Skeletal muscle satellite cell (primary cell): Measurements from ENCODE around the gene DMD.

Experiments
- H3K27me3 ChIP-seq: 2 replicates; pipeline ENCODE4 v1.7.0; 2013; ENCODE audit warnings: low read length; ENCODE audit not compliant: control insufficient read depth, insufficient read depth
- H3K36me3 ChIP-seq: 2 replicates; pipeline ENCODE4 v1.7.0; 2013; ENCODE audit warnings: mild to moderate bottlenecking, control low read depth, low read length; ENCODE audit not compliant: insufficient read depth
- H3K4me1 ChIP-seq: 2 replicates; pipeline ENCODE4 v1.7.0; 2013; ENCODE audit warnings: low read length; ENCODE audit not compliant: control insufficient read depth, insufficient read depth
- H3K4me2 ChIP-seq: 2 replicates; pipeline ENCODE4 v1.7.0; 2013; ENCODE audit warnings: mild to moderate bottlenecking, low read length
- H3K4me3 ChIP-seq: 2 replicates; pipeline ENCODE4 v1.7.0; 2013; ENCODE audit warnings: low read length
- H3K9ac ChIP-seq: 2 replicates; pipeline ENCODE4 v1.7.0; 2013; ENCODE audit warnings: mild to moderate bottlenecking, low read depth, low read length, moderate library complexity
- H3K9me3 ChIP-seq: replicated peaks from 2 replicates; pipeline ENCODE4 v1.7.0; 2013; ENCODE audit warnings: mild to moderate bottlenecking, control low read depth, low read length

The DMD gene

DNA sequence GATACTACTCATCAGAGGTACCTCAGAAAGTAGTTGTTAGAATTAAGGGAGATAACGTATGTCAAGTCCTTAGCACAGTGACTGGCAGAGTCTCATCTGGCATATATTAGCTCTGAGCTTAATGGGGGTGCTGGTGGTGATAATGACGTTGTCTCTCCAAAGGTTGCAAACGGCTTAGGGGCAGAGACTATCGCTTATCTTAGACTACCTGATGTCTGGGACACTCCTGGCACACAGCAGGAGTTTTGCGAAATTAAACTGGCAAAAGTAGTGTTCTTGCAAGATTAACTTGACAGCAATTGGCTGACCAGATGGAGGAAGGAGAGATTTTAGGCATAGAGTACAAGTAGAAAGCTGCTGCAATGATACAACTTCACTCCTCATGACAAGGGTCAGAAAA, 1839.4 kb downstream of the DMD start:
- Histone ChIP-seq H3K4me1 (no peaks in the 10 kb centered on the region), H3K9ac (no peak overlapping the region), H3K4me2 (no peak overlapping the region), H3K9me3 (no peaks in the 10 kb centered on the region), H3K36me3 (no peaks in the 10 kb centered on the region), H3K27me3 (no peaks in the 10 kb centered on the region), H3K4me3 (no peak overlapping the region)

DNA sequence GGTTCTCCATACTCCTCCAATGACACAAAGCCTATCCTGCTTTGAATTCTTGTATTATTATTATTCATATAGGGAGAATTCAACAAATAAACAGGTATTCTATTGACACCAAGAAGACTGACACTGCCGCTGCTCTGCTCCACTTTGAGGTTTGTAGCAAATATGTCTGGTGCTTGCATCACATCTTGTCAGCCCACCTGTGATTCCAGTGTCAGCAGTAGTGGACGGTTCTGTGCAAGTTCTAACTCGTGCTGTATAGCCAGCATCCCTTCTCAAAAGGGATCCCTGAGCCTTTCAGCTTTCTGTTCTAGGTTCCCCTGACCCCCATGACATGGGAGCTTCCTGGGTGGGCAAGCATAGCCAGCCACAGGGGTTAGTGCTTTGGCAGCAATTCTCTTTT, 1843.5 kb downstream of the DMD start:
- Histone ChIP-seq H3K4me3 (no peak overlapping the region), H3K27me3 (no peaks in the 10 kb centered on the region), H3K9ac (no peak overlapping the region), H3K9me3 (no peaks in the 10 kb centered on the region), H3K4me2 (no peak overlapping the region), H3K4me1 (no peaks in the 10 kb centered on the region), H3K36me3 (no peaks in the 10 kb centered on the region)

DNA sequence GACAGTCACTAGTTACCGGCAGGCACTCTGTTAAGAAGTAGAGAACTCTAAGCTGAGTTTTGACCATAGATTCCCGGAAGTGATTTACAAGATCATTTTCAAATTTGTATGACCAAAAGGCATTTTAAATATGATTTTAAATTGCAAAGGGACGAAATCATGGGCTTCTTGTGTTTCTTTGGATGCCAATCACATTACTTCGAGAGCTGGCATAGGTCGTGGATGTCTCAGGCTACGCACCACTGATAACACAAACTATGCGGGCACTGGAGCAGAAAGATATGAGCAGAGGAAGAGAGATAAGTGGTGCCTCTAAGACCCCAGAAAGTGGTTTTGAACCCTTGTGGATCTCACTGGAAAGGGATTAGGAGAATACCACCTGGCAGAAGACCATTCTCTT, 1845.3 kb downstream of the DMD start:
- Histone ChIP-seq H3K27me3 (no peaks in the 10 kb centered on the region), H3K4me2 (no peak overlapping the region), H3K4me1 (no peaks in the 10 kb centered on the region), H3K9me3 (no peaks in the 10 kb centered on the region), H3K4me3 (no peak overlapping the region), H3K9ac (no peak overlapping the region), H3K36me3 (no peaks in the 10 kb centered on the region)

DNA sequence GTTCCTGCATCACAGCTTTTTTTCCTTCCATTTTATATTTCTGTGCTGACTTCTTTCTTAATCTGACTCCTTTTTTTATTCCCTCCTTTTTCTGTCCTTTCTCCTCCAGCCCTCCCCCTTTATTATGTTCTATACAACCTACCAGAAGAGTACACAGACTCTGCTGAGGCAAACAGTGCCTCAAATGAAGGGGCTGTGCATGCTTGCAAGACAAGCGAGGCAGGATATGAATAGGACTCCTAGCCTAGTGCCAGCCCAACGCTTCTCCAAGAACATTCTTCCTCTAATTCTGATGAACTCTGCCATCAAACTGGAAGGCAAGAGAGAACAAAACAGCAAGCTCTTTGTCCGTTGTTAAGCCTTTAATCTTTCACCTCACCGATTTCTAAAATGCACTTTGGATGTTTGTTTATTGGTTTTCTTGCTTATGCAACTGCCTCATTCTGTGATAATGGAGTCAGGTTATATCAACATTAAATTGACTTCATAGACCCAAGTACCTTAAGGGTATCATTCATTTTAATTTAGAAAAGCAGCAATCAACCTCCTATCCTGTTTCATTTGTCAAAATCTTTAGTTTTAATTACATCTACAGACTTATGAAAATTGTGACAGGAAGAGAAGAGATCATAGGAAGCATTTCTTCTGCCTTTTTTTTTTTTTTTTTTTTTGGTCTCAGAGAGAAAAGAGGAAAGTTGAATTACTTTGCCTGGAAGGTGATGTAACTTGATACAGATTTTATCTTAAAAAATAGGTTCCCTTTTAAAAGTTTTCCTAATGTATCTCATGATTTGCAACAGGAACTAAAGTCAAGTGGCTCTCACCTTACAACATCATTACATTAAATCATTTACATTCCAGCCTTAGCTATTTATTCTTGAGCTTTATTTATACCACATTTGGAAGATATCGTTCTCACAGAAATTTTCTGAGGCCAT, 1854.8 kb downstream of the DMD start:
- Histone ChIP-seq H3K9ac (no peak overlapping the region), H3K36me3 (no peaks in the 10 kb centered on the region), H3K9me3 (no peaks in the 10 kb centered on the region), H3K4me1 (no peaks in the 10 kb centered on the region), H3K27me3 (no peaks in the 10 kb centered on the region), H3K4me2 (no peak overlapping the region), H3K4me3 (no peak overlapping the region)

DNA sequence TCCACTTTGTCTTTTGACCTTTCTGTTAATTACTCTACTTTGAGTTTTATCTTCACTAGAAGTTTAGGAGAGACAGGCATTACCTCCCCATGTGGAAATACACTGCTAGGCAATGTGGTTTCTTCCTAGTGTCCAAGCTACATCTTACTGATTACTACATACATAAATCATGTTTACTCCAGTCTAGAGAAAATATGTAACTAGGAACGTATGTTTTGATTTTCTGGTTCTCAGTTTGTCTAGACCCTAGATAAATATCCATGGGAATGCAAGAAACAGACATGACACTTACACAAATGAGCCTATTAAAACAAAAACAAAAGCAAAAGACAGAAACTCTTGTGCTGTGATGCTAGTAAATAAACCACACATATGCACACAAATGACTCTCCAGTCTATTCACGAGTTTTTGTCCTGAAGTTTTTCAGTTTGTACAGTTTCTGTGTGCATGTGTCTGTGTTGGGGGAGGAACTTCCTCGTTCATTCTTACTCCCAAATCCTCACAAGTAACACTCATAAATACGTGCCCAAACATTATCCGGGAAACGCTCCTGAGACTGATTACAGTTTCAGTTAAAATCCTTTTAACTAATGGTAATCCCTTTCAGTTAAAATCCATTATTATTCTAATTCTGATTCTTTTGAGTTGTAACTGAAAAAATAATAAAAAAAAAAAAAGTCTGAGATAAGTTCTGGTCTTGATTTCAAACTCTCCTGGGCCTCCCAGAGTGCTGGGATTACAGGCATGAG, 1856.0 kb downstream of the DMD start:
- H3K4me2 ChIP-seq = no peak overlapping the region
- no peaks in the 10 kb centered on the region for H3K36me3 ChIP-seq
- no peaks in the 10 kb centered on the region for H3K9me3 ChIP-seq
- no peaks in the 10 kb centered on the region for H3K27me3 ChIP-seq
- H3K4me3 ChIP-seq = no peak overlapping the region
- H3K4me1 ChIP-seq = no peaks in the 10 kb centered on the region
- no peak overlapping the region for H3K9ac ChIP-seq

DNA sequence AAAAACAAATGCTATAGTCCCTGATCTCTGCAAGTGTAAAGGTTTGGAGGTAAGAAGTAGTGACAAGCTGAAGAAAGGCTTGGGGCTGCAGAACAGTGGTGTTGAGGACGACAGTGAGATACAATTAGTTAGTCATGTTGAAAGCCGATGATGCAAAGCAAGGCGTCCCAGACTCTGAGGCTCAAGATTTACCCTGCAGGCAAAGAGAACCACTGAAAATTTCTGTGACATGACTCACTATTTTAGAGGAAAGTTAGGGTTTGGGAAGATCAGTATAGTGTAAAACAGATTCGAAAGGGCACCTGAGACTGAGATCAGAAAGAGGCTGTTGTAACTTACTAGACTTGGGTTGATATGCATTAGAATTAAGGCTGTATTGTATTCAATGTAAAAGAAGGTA, 1858.3 kb downstream of the DMD start:
- H3K4me2 ChIP-seq = no peak overlapping the region
- H3K9ac ChIP-seq = no peak overlapping the region

DNA sequence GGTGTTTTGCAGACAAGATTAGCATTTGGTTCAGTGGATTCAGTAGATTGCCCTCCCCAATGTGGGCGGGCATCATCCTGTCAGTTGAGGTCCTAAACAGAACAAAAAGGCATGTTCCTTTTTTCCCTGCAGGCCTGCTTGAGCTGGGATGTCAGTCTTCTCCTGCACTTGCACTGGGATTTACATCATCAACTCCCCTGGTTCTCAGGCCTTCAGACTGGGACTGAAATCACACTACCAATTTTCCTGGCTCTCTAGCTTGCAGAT, 1860.6 kb downstream of the DMD start:
- no peaks in the 10 kb centered on the region for H3K36me3 ChIP-seq
- H3K4me1 ChIP-seq = no peaks in the 10 kb centered on the region
- H3K4me3 ChIP-seq = no peak overlapping the region
- H3K4me2 ChIP-seq = no peak overlapping the region
- H3K27me3 ChIP-seq = no peaks in the 10 kb centered on the region
- H3K9ac ChIP-seq = no peak overlapping the region
- no peaks in the 10 kb centered on the region for H3K9me3 ChIP-seq

More for the DNA sequence above, 1858.3 kb downstream of the DMD start:
- Histone ChIP-seq H3K9me3 (no peaks in the 10 kb centered on the region), H3K36me3 (no peaks in the 10 kb centered on the region), H3K4me3 (no peak overlapping the region), H3K27me3 (no peaks in the 10 kb centered on the region), H3K4me1 (no peaks in the 10 kb centered on the region)

DNA sequence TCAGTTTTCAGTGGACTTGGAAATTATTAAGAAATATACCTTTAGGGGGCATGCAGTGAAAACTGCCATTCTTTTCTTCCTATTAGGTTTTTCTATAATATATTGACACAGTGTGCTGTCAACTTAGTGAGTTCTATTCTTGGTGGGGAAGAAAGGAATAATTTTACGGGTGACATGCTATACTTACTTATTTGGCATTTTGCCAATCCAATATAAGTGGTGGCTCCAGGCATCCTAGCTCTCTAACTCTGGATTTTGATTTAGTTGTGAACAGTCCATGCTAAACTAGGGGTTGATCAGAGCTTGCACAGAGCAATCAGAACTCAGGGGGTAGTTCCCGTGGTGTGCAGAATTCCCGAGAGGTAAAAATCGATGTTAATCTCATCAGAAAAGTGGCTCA, 1861.8 kb downstream of the DMD start:
- H3K4me1 ChIP-seq = no peaks in the 10 kb centered on the region
- H3K36me3 ChIP-seq = no peaks in the 10 kb centered on the region
- no peaks in the 10 kb centered on the region for H3K27me3 ChIP-seq
- H3K4me2 ChIP-seq = no peak overlapping the region
- H3K4me3 ChIP-seq = no peak overlapping the region
- no peak overlapping the region for H3K9ac ChIP-seq
- H3K9me3 ChIP-seq = no peaks in the 10 kb centered on the region

DNA sequence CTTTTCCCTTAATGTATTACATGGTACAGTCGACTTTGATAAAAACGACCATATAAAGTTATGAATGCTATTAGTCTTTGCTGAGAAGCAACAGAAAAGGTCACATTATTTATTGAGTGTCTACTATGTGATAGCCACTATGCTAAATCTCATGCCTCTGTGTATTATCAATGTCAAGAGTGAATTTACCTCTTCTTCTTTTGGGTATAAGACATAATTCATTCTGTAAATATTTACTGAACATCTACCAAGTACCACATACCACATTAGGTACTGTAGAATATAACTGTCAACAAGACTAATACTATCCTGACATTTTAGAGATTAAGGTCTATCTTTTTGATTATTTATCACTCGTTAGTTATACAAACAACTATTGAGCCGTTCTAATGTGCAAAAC, 1870.8 kb downstream of the DMD start:
- Histone ChIP-seq H3K9ac (no peak overlapping the region), H3K4me3 (no peak overlapping the region), H3K9me3 (no peaks in the 10 kb centered on the region), H3K4me2 (no peak overlapping the region), H3K4me1 (peaks cover 3% of the 10 kb centered on the region), H3K36me3 (no peaks in the 10 kb centered on the region), H3K27me3 (no peaks in the 10 kb centered on the region)

DNA sequence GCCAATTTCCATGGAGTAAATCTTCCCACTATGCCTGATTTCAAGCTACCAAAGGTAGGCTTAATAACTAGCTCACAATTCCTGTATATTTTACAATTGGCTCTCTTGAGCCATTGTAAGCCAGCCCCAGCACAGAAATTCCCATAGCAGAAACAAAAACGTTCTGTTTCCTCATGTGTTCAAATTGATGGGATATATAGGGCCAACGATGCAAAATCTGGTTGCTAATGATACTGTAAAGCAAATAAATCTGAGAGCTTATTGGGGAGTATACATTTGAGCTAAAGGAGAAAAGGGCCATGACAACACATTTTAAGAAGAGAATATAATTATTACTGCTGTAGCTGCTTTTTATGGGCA, 1872.4 kb downstream of the DMD start:
- Histone ChIP-seq H3K4me2 (no peak overlapping the region), H3K4me3 (no peak overlapping the region), H3K4me1 (peaks cover 3% of the 10 kb centered on the region), H3K27me3 (no peaks in the 10 kb centered on the region), H3K9me3 (no peaks in the 10 kb centered on the region), H3K36me3 (no peaks in the 10 kb centered on the region), H3K9ac (no peak overlapping the region)

DNA sequence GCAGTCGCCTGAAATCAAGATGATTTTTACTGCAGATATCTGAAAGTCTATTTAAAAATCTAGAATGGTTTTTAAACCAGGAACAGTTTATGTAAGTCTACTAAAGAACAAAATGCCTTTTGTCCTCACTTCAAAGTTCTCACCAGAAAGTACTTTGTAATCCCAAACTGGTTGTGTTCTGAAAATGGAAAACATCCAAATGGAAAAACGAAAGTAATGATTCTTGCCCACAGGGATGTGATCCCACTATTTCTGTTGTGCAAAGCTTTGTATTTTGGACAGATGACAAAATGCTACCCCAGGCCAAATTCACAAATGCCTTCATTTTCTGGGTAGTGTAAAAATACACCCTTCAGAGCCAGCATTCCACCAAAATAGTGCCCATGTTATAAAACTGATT, 1874.0 kb downstream of the DMD start:
- Histone ChIP-seq H3K36me3 (no peaks in the 10 kb centered on the region), H3K4me3 (no peak overlapping the region), H3K4me1 (peaks cover 13% of the 10 kb centered on the region), H3K27me3 (no peaks in the 10 kb centered on the region), H3K9ac (no peak overlapping the region), H3K9me3 (no peaks in the 10 kb centered on the region), H3K4me2 (no peak overlapping the region)

DNA sequence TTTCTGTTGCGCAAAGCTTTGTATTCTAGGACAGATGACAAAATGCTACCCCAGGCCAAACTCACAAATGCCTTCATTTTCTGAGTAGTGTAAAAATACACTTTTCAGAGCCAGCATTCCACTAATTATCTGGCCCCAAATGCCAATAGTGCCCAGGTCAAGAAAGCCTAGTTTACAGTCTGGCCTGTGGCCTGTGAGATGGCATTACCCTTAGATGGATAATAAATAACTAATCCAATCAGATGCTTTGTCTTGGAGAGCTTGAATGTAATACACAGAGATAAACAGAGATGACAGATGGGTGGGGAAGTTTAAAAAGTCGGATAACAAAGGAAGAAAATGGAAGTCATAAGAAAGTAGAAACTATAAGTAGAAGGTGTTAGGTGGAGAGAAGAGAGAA, 1874.9 kb downstream of the DMD start:
- Histone ChIP-seq H3K9ac (no peak overlapping the region), H3K4me1 (peaks cover 13% of the 10 kb centered on the region), H3K4me2 (no peak overlapping the region), H3K36me3 (no peaks in the 10 kb centered on the region), H3K4me3 (no peak overlapping the region), H3K27me3 (no peaks in the 10 kb centered on the region), H3K9me3 (no peaks in the 10 kb centered on the region)
